ENCODE measurements around the gene TENT5C. TPM values are rescaled to one million over a fixed set of nuclear protein-coding genes. Genes with fewer than 3 reads are reported as not detected.
A peak's percentile ranks its signal among the peaks of the same experiment; 100 is the strongest.

The TENT5C gene
- total RNA-seq (2021) = 1.1 to 1.4 TPM (median 1.1 TPM) in 3 replicates
- percentile 51 among the genes with signal in this experiment for Bru-seq, nascent RNA
- long read RNA-seq, experiment 1, full-length matches to known transcripts = 7 of 10 reads
- long read RNA-seq, experiment 1, partial matches to known transcripts = 0 of 10 reads
- long read RNA-seq, experiment 1, other reads (novel, unspliced or antisense) = 3 of 10 reads
- long read RNA-seq, experiment 2 = 0 reads
- long read RNA-seq, experiment 3, full-length matches to known transcripts = 1 of 1 reads
- long read RNA-seq, experiment 3, partial matches to known transcripts = 0 of 1 reads
- long read RNA-seq, experiment 3, other reads (novel, unspliced or antisense) = 0 of 1 reads

GRCh38 chr1:117605774-117606648, at the start of gene TENT5C:
Gene TENT5C (plus strand): TSS chr1:117606048. CDS start chr1:117622869, 16,821 bp downstream.
- ATAC-seq (peak; percentile 92), DNase-seq (ENCODE audit: low spot score) (peak; percentile 98)
- no peaks in the 10 kb centered on the region for H3K36me3 Mint-ChIP-seq
- no peaks in the 10 kb centered on the region for H3K9me3 Mint-ChIP-seq
- H3K4me3 Mint-ChIP-seq = peak within 1 kb of the TSS; percentile 97
- peaks cover 72% of the 10 kb centered on the region for H3K27me3 Mint-ChIP-seq (ENCODE audit: low read depth)
- ChIA-PET POLR2A (interaction anchor here (0.7 kb wide), 1 partner anchor 44 kb away, joined by 4 read pairs; no protein-coding TSS in a partner anchor), CTCF (interaction anchor here (0.6 to 1.5 kb wide), 5 partner anchors 71 to 1321 kb away, joined by 3 to 11 read pairs (median 4); no protein-coding TSS in a partner anchor)
- peaks cover 29% of the 10 kb centered on the region for H3K4me1 Mint-ChIP-seq
- peak within 1 kb of the TSS; percentile 86 for H3K27ac Mint-ChIP-seq
- TF ChIP-seq ZNF232 (CRISPR knock-in tag; IDR thresholded peaks at IDR 0.05) = no peak
- TF ChIP-seq SMAD4 (CRISPR knock-in tag; IDR thresholded peaks at IDR 0.05) = no peak
- TF ChIP-seq STAT6 (CRISPR knock-in tag; conservative IDR thresholded peaks at IDR 0.05; ENCODE audit: low read depth) = no peak
- no peak for TF ChIP-seq ERG (CRISPR knock-in tag; IDR thresholded peaks at IDR 0.05)
- no peak for TF ChIP-seq GTF2I (CRISPR knock-in tag; conservative IDR thresholded peaks at IDR 0.05)
- TF ChIP-seq FOXP1 (CRISPR knock-in tag; IDR thresholded peaks at IDR 0.05; ENCODE audit: borderline replicate concordance) = 0 out of 2 replicates have a peak, but pooled peaks have one; percentile 17
- TF ChIP-seq GABPB1 (CRISPR knock-in tag; IDR thresholded peaks at IDR 0.05) = no peak
- no peak for TF ChIP-seq HMGXB4 (CRISPR knock-in tag; IDR thresholded peaks at IDR 0.05)
- no peak for TF ChIP-seq E2F1 (CRISPR knock-in tag; IDR thresholded peaks at IDR 0.05)
- peak; percentile 42; the same call in 1 of the 2 replicates for TF ChIP-seq TCF7 (CRISPR knock-in tag; IDR thresholded peaks at IDR 0.05; ENCODE audit: low read depth)
- no peak for TF ChIP-seq ZNF416 (CRISPR knock-in tag; IDR thresholded peaks at IDR 0.05)
- TF ChIP-seq ARID4B (CRISPR knock-in tag; IDR thresholded peaks at IDR 0.05; ENCODE audit: borderline replicate concordance) = peak; percentile 55; the same call in 1 of the 2 replicates
- TF ChIP-seq NR1H2 (CRISPR knock-in tag; IDR thresholded peaks at IDR 0.05) = no peak
- TF ChIP-seq EMX1 (CRISPR knock-in tag; IDR thresholded peaks at IDR 0.05) = no peak
- 0 out of 2 replicates have a peak, but pooled peaks have one; percentile 10 for TF ChIP-seq MAX (CRISPR knock-in tag; IDR thresholded peaks at IDR 0.05)
- peak; percentile 50; the same call in 1 of the 2 replicates for TF ChIP-seq NFYB (CRISPR knock-in tag; conservative IDR thresholded peaks at IDR 0.05; ENCODE audit: low read depth)
- no peak for TF ChIP-seq JAZF1 (CRISPR knock-in tag; IDR thresholded peaks at IDR 0.05)
- no peak for TF ChIP-seq ELF4 (CRISPR knock-in tag; IDR thresholded peaks at IDR 0.05; ENCODE audit: low read depth)
- TF ChIP-seq ATF3 (CRISPR knock-in tag; conservative IDR thresholded peaks at IDR 0.05) = no peak
- TF ChIP-seq SP1 (CRISPR knock-in tag; conservative IDR thresholded peaks at IDR 0.05) = peak; percentile 87
- TF ChIP-seq FOXP4 (CRISPR knock-in tag; IDR thresholded peaks at IDR 0.05) = no peak
